Measurements from ENCODE around the gene RHOG.
"Not testable (repeated sequence)": the region's sequence is repeated elsewhere in the genome, so short reads cannot be mapped to it uniquely, and the experiment has no call there.

RHOG gene

GRCh38 chr11:3814832-3815231 lies 25.9 kb downstream of the RHOG start:
- H3K36me3 ChIP-seq (ENCODE audit: control insufficient read depth in 2 of 2, insufficient read depth in 2 of 2, low read length in 2 of 2); H3K4me1 ChIP-seq (ENCODE audit: control insufficient read depth in 2 of 2, insufficient read depth in 2 of 2, low read length in 2 of 2); H3K9ac ChIP-seq (ENCODE audit: low read depth in 1 of 2, low read length in 2 of 2); H3K27me3 ChIP-seq (ENCODE audit: control insufficient read depth in 2 of 2, insufficient read depth in 2 of 2, low read length in 2 of 2); H3K27ac ChIP-seq (ENCODE audit: low read depth in 2 of 2, low read length in 2 of 2); H3K9me3 ChIP-seq (ENCODE audit: control insufficient read depth in 2 of 2, low read length in 2 of 2); H3K4me3 ChIP-seq (ENCODE audit: low read length in 2 of 2): not testable (repeated sequence)

GRCh38 chr11:3810951-3811350 lies 29.8 kb downstream of the RHOG start:
- H3K9ac ChIP-seq (ENCODE audit: low read depth in 1 of 2, low read length in 2 of 2), result no peak overlapping the region
- peaks cover 9 to 11% of the 10 kb centered on the region in 2 donors for H3K4me1 ChIP-seq (ENCODE audit: control insufficient read depth in 2 of 2, insufficient read depth in 2 of 2, low read length in 2 of 2)
- peaks cover 0 to 3% of the 10 kb centered on the region in 2 donors for H3K36me3 ChIP-seq (ENCODE audit: control insufficient read depth in 2 of 2, insufficient read depth in 2 of 2, low read length in 2 of 2)
- H3K9me3 ChIP-seq (ENCODE audit: control insufficient read depth in 2 of 2, low read length in 2 of 2), result no peaks in the 10 kb centered on the region
- H3K4me3 ChIP-seq (ENCODE audit: low read length in 2 of 2), result no peak overlapping the region
- H3K27me3 ChIP-seq (ENCODE audit: control insufficient read depth in 2 of 2, insufficient read depth in 2 of 2, low read length in 2 of 2), result no peaks in the 10 kb centered on the region
- no peak overlapping the region for H3K27ac ChIP-seq (ENCODE audit: low read depth in 2 of 2, low read length in 2 of 2)

- H3K27me3 ChIP-seq (ENCODE audit: control insufficient read depth in 2 of 2, insufficient read depth in 2 of 2, low read length in 2 of 2), result no peaks in the 10 kb centered on the region
- peaks cover 9 to 11% of the 10 kb centered on the region in 2 donors for H3K4me1 ChIP-seq (ENCODE audit: control insufficient read depth in 2 of 2, insufficient read depth in 2 of 2, low read length in 2 of 2)
- H3K4me3 ChIP-seq (ENCODE audit: low read length in 2 of 2), result no peak overlapping the region
- no peak overlapping the region for H3K27ac ChIP-seq (ENCODE audit: low read depth in 2 of 2, low read length in 2 of 2)
- no peak overlapping the region for H3K9ac ChIP-seq (ENCODE audit: low read depth in 1 of 2, low read length in 2 of 2)
- H3K36me3 ChIP-seq (ENCODE audit: control insufficient read depth in 2 of 2, insufficient read depth in 2 of 2, low read length in 2 of 2), result peaks cover 0 to 3% of the 10 kb centered on the region in 2 donors
- no peaks in the 10 kb centered on the region for H3K9me3 ChIP-seq (ENCODE audit: control insufficient read depth in 2 of 2, low read length in 2 of 2)
Observed at GRCh38 chr11:3810446-3810845, 30.3 kb downstream of the RHOG start.

- Histone ChIP-seq H3K4me3 (ENCODE audit: low read length in 2 of 2) (no peak overlapping the region), H3K4me1 (ENCODE audit: control insufficient read depth in 2 of 2, insufficient read depth in 2 of 2, low read length in 2 of 2) (peaks cover 9 to 11% of the 10 kb centered on the region in 2 donors), H3K27me3 (ENCODE audit: control insufficient read depth in 2 of 2, insufficient read depth in 2 of 2, low read length in 2 of 2) (no peaks in the 10 kb centered on the region), H3K36me3 (ENCODE audit: control insufficient read depth in 2 of 2, insufficient read depth in 2 of 2, low read length in 2 of 2) (peaks cover 0 to 3% of the 10 kb centered on the region in 2 donors), H3K27ac (ENCODE audit: low read depth in 2 of 2, low read length in 2 of 2) (no peak overlapping the region), H3K9me3 (ENCODE audit: control insufficient read depth in 2 of 2, low read length in 2 of 2) (no peaks in the 10 kb centered on the region), H3K9ac (ENCODE audit: low read depth in 1 of 2, low read length in 2 of 2) (no peak overlapping the region)
Observed at GRCh38 chr11:3809624-3809928, 31.2 kb downstream of the RHOG start.

GRCh38 chr11:3808861-3809623 lies 31.7 kb downstream of the RHOG start:
- Histone ChIP-seq H3K9ac (ENCODE audit: low read depth in 1 of 2, low read length in 2 of 2) (peak overlapping the region; percentile 63 to 69), H3K27me3 (ENCODE audit: control insufficient read depth in 2 of 2, insufficient read depth in 2 of 2, low read length in 2 of 2) (no peaks in the 10 kb centered on the region), H3K4me3 (ENCODE audit: low read length in 2 of 2) (peak overlapping the region; percentile 76 to 93), H3K36me3 (ENCODE audit: control insufficient read depth in 2 of 2, insufficient read depth in 2 of 2, low read length in 2 of 2) (peaks cover 0 to 3% of the 10 kb centered on the region in 2 donors), H3K4me1 (ENCODE audit: control insufficient read depth in 2 of 2, insufficient read depth in 2 of 2, low read length in 2 of 2) (peaks cover 9 to 11% of the 10 kb centered on the region in 2 donors), H3K27ac (ENCODE audit: low read depth in 2 of 2, low read length in 2 of 2) (peak overlapping the region; percentile 67 to 75), H3K9me3 (ENCODE audit: control insufficient read depth in 2 of 2, low read length in 2 of 2) (no peaks in the 10 kb centered on the region)

GRCh38 chr11:3807909-3808860 lies 32.6 kb downstream of the RHOG start, which contains the start of gene PGAP2:
Gene PGAP2, plus strand, starts transcription at chr11:3808560. Its CDS starts 2,700 bp downstream, at chr11:3811260.
- no peaks in the 10 kb centered on the region for H3K27me3 ChIP-seq (ENCODE audit: control insufficient read depth in 2 of 2, insufficient read depth in 2 of 2, low read length in 2 of 2)
- peak within 1 kb of the TSS; percentile 67 to 75 for H3K27ac ChIP-seq (ENCODE audit: low read depth in 2 of 2, low read length in 2 of 2)
- peaks cover 0 to 3% of the 10 kb centered on the region in 2 donors for H3K36me3 ChIP-seq (ENCODE audit: control insufficient read depth in 2 of 2, insufficient read depth in 2 of 2, low read length in 2 of 2)
- H3K4me1 ChIP-seq (ENCODE audit: control insufficient read depth in 2 of 2, insufficient read depth in 2 of 2, low read length in 2 of 2), result peaks cover 9 to 11% of the 10 kb centered on the region in 2 donors
- H3K9me3 ChIP-seq (ENCODE audit: control insufficient read depth in 2 of 2, low read length in 2 of 2), result no peaks in the 10 kb centered on the region
- peak within 1 kb of the TSS; percentile 76 to 93 for H3K4me3 ChIP-seq (ENCODE audit: low read length in 2 of 2)
- H3K9ac ChIP-seq (ENCODE audit: low read depth in 1 of 2, low read length in 2 of 2), result peak within 1 kb of the TSS; percentile 69 to 94

- H3K27ac ChIP-seq (ENCODE audit: low read depth in 2 of 2, low read length in 2 of 2), result no peak overlapping the region
- H3K4me3 ChIP-seq (ENCODE audit: low read length in 2 of 2), result no peak overlapping the region
- no peaks in the 10 kb centered on the region for H3K27me3 ChIP-seq (ENCODE audit: control insufficient read depth in 2 of 2, insufficient read depth in 2 of 2, low read length in 2 of 2)
- no peaks in the 10 kb centered on the region for H3K9me3 ChIP-seq (ENCODE audit: control insufficient read depth in 2 of 2, low read length in 2 of 2)
- no peaks in the 10 kb centered on the region for H3K36me3 ChIP-seq (ENCODE audit: control insufficient read depth in 2 of 2, insufficient read depth in 2 of 2, low read length in 2 of 2)
- H3K4me1 ChIP-seq (ENCODE audit: control insufficient read depth in 2 of 2, insufficient read depth in 2 of 2, low read length in 2 of 2), result peaks cover 5 to 6% of the 10 kb centered on the region in 2 donors
- no peak overlapping the region for H3K9ac ChIP-seq (ENCODE audit: low read depth in 1 of 2, low read length in 2 of 2)
Observed at GRCh38 chr11:3803726-3804495, 36.8 kb downstream of the RHOG start.

GRCh38 chr11:3802011-3802790 lies 38.6 kb downstream of the RHOG start:
- H3K27me3 ChIP-seq (ENCODE audit: control insufficient read depth in 2 of 2, insufficient read depth in 2 of 2, low read length in 2 of 2), result no peaks in the 10 kb centered on the region
- no peak overlapping the region for H3K4me3 ChIP-seq (ENCODE audit: low read length in 2 of 2)
- no peaks in the 10 kb centered on the region for H3K36me3 ChIP-seq (ENCODE audit: control insufficient read depth in 2 of 2, insufficient read depth in 2 of 2, low read length in 2 of 2)
- H3K9ac ChIP-seq (ENCODE audit: low read depth in 1 of 2, low read length in 2 of 2), result no peak overlapping the region
- peaks cover 0 to 5% of the 10 kb centered on the region in 2 donors for H3K4me1 ChIP-seq (ENCODE audit: control insufficient read depth in 2 of 2, insufficient read depth in 2 of 2, low read length in 2 of 2)
- H3K9me3 ChIP-seq (ENCODE audit: control insufficient read depth in 2 of 2, low read length in 2 of 2), result no peaks in the 10 kb centered on the region
- no peak overlapping the region for H3K27ac ChIP-seq (ENCODE audit: low read depth in 2 of 2, low read length in 2 of 2)

GRCh38 chr11:3799873-3800272 lies 40.9 kb downstream of the RHOG start:
- no peaks in the 10 kb centered on the region for H3K27me3 ChIP-seq (ENCODE audit: control insufficient read depth in 2 of 2, insufficient read depth in 2 of 2, low read length in 2 of 2)

More at GRCh38 chr11:3799873-3800272, 40.9 kb downstream of the RHOG start:
- Histone ChIP-seq H3K9ac (ENCODE audit: low read depth in 1 of 2, low read length in 2 of 2) (no peak overlapping the region), H3K27ac (ENCODE audit: low read depth in 2 of 2, low read length in 2 of 2) (no peak overlapping the region), H3K4me3 (ENCODE audit: low read length in 2 of 2) (no peak overlapping the region), H3K4me1 (ENCODE audit: control insufficient read depth in 2 of 2, insufficient read depth in 2 of 2, low read length in 2 of 2) (peaks cover 11% of the 10 kb centered on the region in 2 donors), H3K36me3 (ENCODE audit: control insufficient read depth in 2 of 2, insufficient read depth in 2 of 2, low read length in 2 of 2) (no peaks in the 10 kb centered on the region), H3K9me3 (ENCODE audit: control insufficient read depth in 2 of 2, low read length in 2 of 2) (no peaks in the 10 kb centered on the region)

Data from mucosa of rectum (tissue), 2 donors.